Ascending aorta (tissue), 2 donors: ENCODE results near the gene LONRF3. TPM values are rescaled to one million over a fixed set of nuclear protein-coding genes. Genes with fewer than 3 reads are reported as not detected.

Experiments used
- DNase-seq, 2 donors: peaks; one replicate each; pipeline ENCODE4 v3.0.0-alpha.2; 2019; ENCODE audit warnings: low spot score in 2 of 2
- H3K27ac ChIP-seq, 2 donors: fragments of 200-600 bp; sonication (generic); one replicate each; pipeline ENCODE4 v1.5.1; 2016 to 2017; ENCODE audit warnings: mild to moderate bottlenecking in 1 of 2
- H3K27me3 ChIP-seq: fragments of 200-600 bp; sonication (generic); one replicate; pipeline ENCODE4 v1.5.1; 2017
- H3K36me3 ChIP-seq, 2 donors: fragments of 200-600 bp; sonication (generic); one replicate each; pipeline ENCODE4 v1.5.1; 2016
- H3K4me1 ChIP-seq, 2 donors: fragments of 200-600 bp; sonication (generic); one replicate each; pipeline ENCODE4 v1.5.1; 2016 to 2017; ENCODE audit warnings: mild to moderate bottlenecking in 1 of 2
- H3K4me3 ChIP-seq, 2 donors: fragments of 200-600 bp; sonication (generic); one replicate each; pipeline ENCODE4 v1.5.1; 2016 to 2017; ENCODE audit warnings: mild to moderate bottlenecking in 1 of 2
- H3K9me3 ChIP-seq, 2 donors: fragments of 200-600 bp; sonication (generic); one replicate each; pipeline ENCODE4 v1.5.1; 2016
- CTCF ChIP-seq, 3 experiments: fragments of 200-600 bp in 2 of 3; fragments of 450-650 bp in 1 of 3; sonication (generic) in 2 of 3; IDR thresholded peaks; one replicate each; pipeline ENCODE4 v1.5.1; 2016 to 2019; ENCODE audit warnings: antibody characterized with exemption in 3 of 3, mild to moderate bottlenecking in 1 of 3, moderate library complexity in 1 of 3
- intact Hi-C: fragments of 100-400 bp; cut with DNase I; formaldehyde crosslinking; loops from one replicate; pipeline ENCODE4 v1.15.1; 2023
- total RNA-seq: library from RNA; depleted of rRNA; stranded (reverse); fragments of >200 nt; gene quantifications from one replicate; pipeline ENCODE4 v1.1.0, GENCODE V29; 2016

The LONRF3 gene
- total RNA-seq, 1 donor from 2014 or later: 11.0 TPM

- intact Hi-C loops: no loop called here
- Histone ChIP-seq H3K36me3 (no peaks in the 10 kb centered on the region), H3K9me3 (no peaks in the 10 kb centered on the region), H3K27ac (no peak overlapping the region), H3K27me3 (no peaks in the 10 kb centered on the region), H3K4me3 (no peak overlapping the region), H3K4me1 (no peaks in the 10 kb centered on the region)
- no peak for TF ChIP-seq CTCF (IDR thresholded peaks at IDR 0.05)
- no peak for DNase-seq
Measured at GRCh38 chrX:119042996-119043395, 68.6 kb downstream of the LONRF3 start.

- H3K4me3 ChIP-seq: no peak overlapping the region
- intact Hi-C loops: no loop called here
- no peak for TF ChIP-seq CTCF (IDR thresholded peaks at IDR 0.05)
- H3K27ac ChIP-seq: no peak overlapping the region
- no peaks in the 10 kb centered on the region for H3K36me3 ChIP-seq
- no peaks in the 10 kb centered on the region for H3K9me3 ChIP-seq
- no peak for DNase-seq
- H3K4me1 ChIP-seq: no peaks in the 10 kb centered on the region
- no peaks in the 10 kb centered on the region for H3K27me3 ChIP-seq
Measured at GRCh38 chrX:119045884-119046283, 71.5 kb downstream of the LONRF3 start.

GRCh38 chrX:119055687-119056086 lies 81.3 kb downstream of the LONRF3 start:
- Histone ChIP-seq H3K27ac (no peak overlapping the region), H3K9me3 (no peaks in the 10 kb centered on the region), H3K27me3 (no peaks in the 10 kb centered on the region), H3K4me3 (no peak overlapping the region), H3K36me3 (no peaks in the 10 kb centered on the region), H3K4me1 (no peaks in the 10 kb centered on the region)
- intact Hi-C loops: no loop called here
- TF ChIP-seq CTCF (IDR thresholded peaks at IDR 0.05): no peak
- no peak for DNase-seq

- intact Hi-C loops: no loop called here
Measured at GRCh38 chrX:119062750-119063374, 88.4 kb downstream of the LONRF3 start.

GRCh38 chrX:119063428-119063827 lies 89.0 kb downstream of the LONRF3 start:
- no peaks in the 10 kb centered on the region for H3K27me3 ChIP-seq
- H3K4me3 ChIP-seq: no peak overlapping the region
- no peaks in the 10 kb centered on the region for H3K36me3 ChIP-seq
- no peak for TF ChIP-seq CTCF (IDR thresholded peaks at IDR 0.05)
- no peak for DNase-seq
- H3K27ac ChIP-seq: no peak overlapping the region
- intact Hi-C loops: no loop called here
- no peaks in the 10 kb centered on the region for H3K9me3 ChIP-seq
- H3K4me1 ChIP-seq: no peaks in the 10 kb centered on the region

More at GRCh38 chrX:119062750-119063374, 88.4 kb downstream of the LONRF3 start:
- Histone ChIP-seq H3K27ac (no peak overlapping the region), H3K4me1 (no peaks in the 10 kb centered on the region), H3K27me3 (no peaks in the 10 kb centered on the region), H3K4me3 (no peak overlapping the region), H3K36me3 (no peaks in the 10 kb centered on the region), H3K9me3 (no peaks in the 10 kb centered on the region)
- no peak for DNase-seq
- TF ChIP-seq CTCF (IDR thresholded peaks at IDR 0.05): no peak
